Stimulated activated naive CD8-positive, alpha-beta T cell treated with anti-CD3 and anti-CD28 coated beads, Interleukin-15, Interleukin-2, amounts not matched to agents 100 ng/mL and 50 ng/mL, for 24 hours (primary cell): ENCODE data around the gene TMEM191B.
"Not testable (repeated sequence)": the region's sequence is repeated elsewhere in the genome, so short reads cannot be mapped to it uniquely, and the experiment has no call there.

ENCODE experiments used
- H3K27ac Mint-ChIP-seq: one replicate; pipeline ENCODE4 v1.8.0; 2021; ENCODE audit warnings: mild to moderate bottlenecking, mixed read lengths
- H3K27me3 Mint-ChIP-seq: one replicate; pipeline ENCODE4 v1.8.0; 2021; ENCODE audit warnings: mixed read lengths
- H3K36me3 Mint-ChIP-seq: one replicate; pipeline ENCODE4 v1.8.0; 2021; ENCODE audit warnings: low read depth, mixed read lengths
- H3K4me1 Mint-ChIP-seq: one replicate; pipeline ENCODE4 v1.8.0; 2021; ENCODE audit warnings: low read depth, mixed read lengths
- H3K4me3 Mint-ChIP-seq: one replicate; pipeline ENCODE4 v1.8.0; 2021; ENCODE audit warnings: mild to moderate bottlenecking, mixed read lengths
- H3K9me3 Mint-ChIP-seq: one replicate; pipeline ENCODE4 v1.8.0; 2021; ENCODE audit warnings: mixed read lengths

TMEM191B gene

GRCh38 chr22:18549458-18550179 is 22.0 kb downstream of the TMEM191B start:
- not testable (repeated sequence) for H3K27me3 Mint-ChIP-seq, H3K9me3 Mint-ChIP-seq, H3K4me1 Mint-ChIP-seq, H3K27ac Mint-ChIP-seq, H3K4me3 Mint-ChIP-seq, H3K36me3 Mint-ChIP-seq

- H3K9me3 Mint-ChIP-seq, H3K27ac Mint-ChIP-seq, H3K27me3 Mint-ChIP-seq, H3K36me3 Mint-ChIP-seq, H3K4me1 Mint-ChIP-seq, H3K4me3 Mint-ChIP-seq: not testable (repeated sequence)
These were observed 23.4 kb downstream of the TMEM191B start for GRCh38 chr22:18551046-18551445.

- not testable (repeated sequence) for H3K36me3 Mint-ChIP-seq, H3K4me1 Mint-ChIP-seq, H3K27me3 Mint-ChIP-seq, H3K4me3 Mint-ChIP-seq, H3K27ac Mint-ChIP-seq, H3K9me3 Mint-ChIP-seq
These were observed 25.4 kb downstream of the TMEM191B start for GRCh38 chr22:18552839-18553597.

- H3K27ac Mint-ChIP-seq, H3K4me3 Mint-ChIP-seq, H3K27me3 Mint-ChIP-seq, H3K9me3 Mint-ChIP-seq, H3K4me1 Mint-ChIP-seq, H3K36me3 Mint-ChIP-seq: not testable (repeated sequence)
These were observed 27.0 kb downstream of the TMEM191B start for GRCh38 chr22:18554280-18555256.

GRCh38 chr22:18558516-18558915 is 30.9 kb downstream of the TMEM191B start:
- H3K9me3 Mint-ChIP-seq, H3K4me1 Mint-ChIP-seq, H3K27ac Mint-ChIP-seq, H3K27me3 Mint-ChIP-seq, H3K4me3 Mint-ChIP-seq, H3K36me3 Mint-ChIP-seq: not testable (repeated sequence)

GRCh38 chr22:18558939-18559338 is 31.3 kb downstream of the TMEM191B start:
- H3K36me3 Mint-ChIP-seq, H3K9me3 Mint-ChIP-seq, H3K27me3 Mint-ChIP-seq, H3K4me1 Mint-ChIP-seq, H3K4me3 Mint-ChIP-seq, H3K27ac Mint-ChIP-seq: not testable (repeated sequence)

- H3K9me3 Mint-ChIP-seq, H3K27me3 Mint-ChIP-seq, H3K4me1 Mint-ChIP-seq, H3K4me3 Mint-ChIP-seq, H3K36me3 Mint-ChIP-seq, H3K27ac Mint-ChIP-seq: not testable (repeated sequence)
These were observed 32.7 kb downstream of the TMEM191B start for GRCh38 chr22:18560099-18560974.

- H3K27me3 Mint-ChIP-seq, H3K9me3 Mint-ChIP-seq, H3K27ac Mint-ChIP-seq, H3K36me3 Mint-ChIP-seq, H3K4me3 Mint-ChIP-seq, H3K4me1 Mint-ChIP-seq: not testable (repeated sequence)
These were observed 43.1 kb downstream of the TMEM191B start for GRCh38 chr22:18570509-18571246.

GRCh38 chr22:18573483-18574164 is 46.0 kb downstream of the TMEM191B start:
- not testable (repeated sequence) for H3K4me3 Mint-ChIP-seq, H3K27me3 Mint-ChIP-seq, H3K36me3 Mint-ChIP-seq, H3K4me1 Mint-ChIP-seq, H3K9me3 Mint-ChIP-seq, H3K27ac Mint-ChIP-seq

GRCh38 chr22:18574555-18574954 is 47.0 kb downstream of the TMEM191B start:
- H3K9me3 Mint-ChIP-seq, H3K27ac Mint-ChIP-seq, H3K4me3 Mint-ChIP-seq, H3K4me1 Mint-ChIP-seq, H3K36me3 Mint-ChIP-seq, H3K27me3 Mint-ChIP-seq: not testable (repeated sequence)

- not testable (repeated sequence) for H3K27me3 Mint-ChIP-seq, H3K4me1 Mint-ChIP-seq, H3K36me3 Mint-ChIP-seq, H3K4me3 Mint-ChIP-seq, H3K27ac Mint-ChIP-seq, H3K9me3 Mint-ChIP-seq
These were observed 48.1 kb downstream of the TMEM191B start for GRCh38 chr22:18575686-18576085.

GRCh38 chr22:18577090-18577818 is 49.7 kb downstream of the TMEM191B start:
- H3K4me3 Mint-ChIP-seq, H3K27me3 Mint-ChIP-seq, H3K36me3 Mint-ChIP-seq, H3K27ac Mint-ChIP-seq, H3K4me1 Mint-ChIP-seq, H3K9me3 Mint-ChIP-seq: not testable (repeated sequence)

- H3K27me3 Mint-ChIP-seq, H3K4me1 Mint-ChIP-seq, H3K9me3 Mint-ChIP-seq, H3K4me3 Mint-ChIP-seq, H3K27ac Mint-ChIP-seq, H3K36me3 Mint-ChIP-seq: not testable (repeated sequence)
These were observed 50.2 kb downstream of the TMEM191B start for GRCh38 chr22:18577847-18578246.
